Caco-2 (cell line): Measurements from ENCODE around the gene PLEKHA6. TPM values are rescaled to one million over a fixed set of nuclear protein-coding genes. Genes with fewer than 3 reads are reported as not detected.

Source experiments
- BruUV-seq: library from RNA; stranded (reverse); fragments of 400-500 nt; replicated peaks from 2 replicates; lab custom pipeline; 2021; lab: Mats Ljungman, UMichigan
- CTCF ChIA-PET: fragments of 300-600 bp; sonication (Branson Sonifier 250); formaldehyde crosslinking; loops from one replicate; lab custom pipeline; 2022; ENCODE audit warnings: antibody characterized with exemption; lab: Charles Lee
- POLR2A ChIA-PET: fragments of 300-600 bp; sonication (Branson Sonifier 250); formaldehyde crosslinking; loops from one replicate; lab custom pipeline; 2022; ENCODE audit warnings: antibody characterized with exemption; lab: Charles Lee
- DNase-seq, 2 experiments: peaks; one replicate each; pipeline versions ENCODE4 v3.0.0 to v3.0.0-alpha.2; 2020 to 2022
- H3K27me3 ChIP-seq: replicated peaks from 2 replicates; pipeline ENCODE4 v1.6.0; 2011; ENCODE audit warnings: low read length; ENCODE audit not compliant: control insufficient read depth, insufficient read depth
- H3K36me3 ChIP-seq: 2 replicates; pipeline ENCODE4 v1.5.1; 2011; ENCODE audit warnings: low read length; ENCODE audit not compliant: control insufficient read depth, insufficient read depth
- H3K4me1 ChIP-seq: fragments of 250-450 bp; sonication (Bioruptor Pico); 2 replicates; pipeline ENCODE4 v1.5.1; 2020; ENCODE audit warnings: mild to moderate bottlenecking
- H3K4me3 ChIP-seq: 2 replicates; pipeline ENCODE4 v1.5.1; 2011; ENCODE audit warnings: low read depth, mild to moderate bottlenecking, control low read depth, low read length
- H3K9me3 ChIP-seq: fragments of 250-450 bp; sonication (Bioruptor Pico); 2 replicates; pipeline ENCODE4 v1.5.1; 2020; ENCODE audit warnings: mild to moderate bottlenecking, moderate library complexity
- H3K27ac Mint-ChIP-seq: one replicate; pipeline ENCODE4 v1.8.0; 2022; ENCODE audit warnings: mixed read lengths; ENCODE audit not compliant: unreplicated experiment
- H3K27me3 Mint-ChIP-seq: one replicate; pipeline ENCODE4 v1.8.0; 2022; ENCODE audit warnings: mixed read lengths; ENCODE audit not compliant: insufficient read depth, unreplicated experiment
- H3K36me3 Mint-ChIP-seq: one replicate; pipeline ENCODE4 v1.8.0; 2022; ENCODE audit warnings: mild to moderate bottlenecking, mixed read lengths; ENCODE audit not compliant: insufficient read depth, unreplicated experiment
- H3K4me1 Mint-ChIP-seq: one replicate; pipeline ENCODE4 v1.8.0; 2022; ENCODE audit warnings: low read depth, mixed read lengths; ENCODE audit not compliant: unreplicated experiment
- H3K4me3 Mint-ChIP-seq: one replicate; pipeline ENCODE4 v1.8.0; 2022; ENCODE audit warnings: mild to moderate bottlenecking, moderate library complexity, mixed read lengths; ENCODE audit not compliant: unreplicated experiment
- H3K9me3 Mint-ChIP-seq: one replicate; pipeline ENCODE4 v1.8.0; 2022; ENCODE audit warnings: mixed read lengths; ENCODE audit not compliant: unreplicated experiment
- CTCF ChIP-seq, 2 experiments: fragments of 200-600 bp in 1 of 2; IDR thresholded peaks; 1 replicate in 1 of 2; 2 replicates in 1 of 2; pipeline versions ENCODE4 v1.5.1 to v1.8.0; 2011 to 2022; ENCODE audit warnings: antibody characterized with exemption in 1 of 2, control low read depth in 1 of 2, inconsistent platforms in 1 of 2, low read depth in 1 of 2, low read length in 1 of 2, mild to moderate bottlenecking in 1 of 2, moderate library complexity in 1 of 2; ENCODE audit not compliant: insufficient read depth in 1 of 2, severe bottlenecking in 1 of 2, unreplicated experiment in 1 of 2
- intact Hi-C: fragments of 100-400 bp; cut with micrococcal nuclease; formaldehyde crosslinking; loops from one replicate; pipeline ENCODE4 v1.10.0; 2022; ENCODE audit not compliant: unreplicated experiment
- total RNA-seq: library from RNA; stranded (reverse); gene quantifications from 2 replicates; pipeline ENCODE4 v1.2.3, GENCODE V29; 2022

PLEKHA6 gene
- total RNA-seq, 1 experiment from 2014 or later, result 18.8 TPM

GRCh38 chr1:204356997-204357396, 2.7 kb downstream of the PLEKHA6 start:
- no peaks in the 10 kb centered on the region for H3K27me3 Mint-ChIP-seq
- CTCF ChIA-PET, result interaction anchor here (0.7 kb wide), 1 partner anchor 9 kb away, joined by 3 read pairs; no protein-coding TSS in a partner anchor
- H3K4me3 Mint-ChIP-seq, result no peak overlapping the region
- H3K9me3 Mint-ChIP-seq, result no peaks in the 10 kb centered on the region
- peaks cover 8% of the 10 kb centered on the region for H3K4me1 Mint-ChIP-seq
- Histone ChIP-seq H3K9me3 (no peaks in the 10 kb centered on the region), H3K27me3 (no peaks in the 10 kb centered on the region), H3K4me1 (peaks cover 34% of the 10 kb centered on the region), H3K36me3 (no peaks in the 10 kb centered on the region), H3K4me3 (no peak overlapping the region)
- DNase-seq, result no peak
- no TSS peak for BruUV-seq
- intact Hi-C loops, result no loop called here
- no peaks in the 10 kb centered on the region for H3K36me3 Mint-ChIP-seq
- TF ChIP-seq CTCF (IDR thresholded peaks at IDR 0.05; ENCODE audit: insufficient read depth in 1 of 2, low read depth in 1 of 2, low read length in 1 of 2, severe bottlenecking in 1 of 2, unreplicated experiment in 1 of 2), result no peak
- no peak overlapping the region for H3K27ac Mint-ChIP-seq
- POLR2A ChIA-PET, result no interaction called here

GRCh38 chr1:204355913-204356312, 3.8 kb downstream of the PLEKHA6 start:
- Mint-ChIP-seq H3K27me3 (no peaks in the 10 kb centered on the region), H3K9me3 (no peaks in the 10 kb centered on the region), H3K4me1 (peaks cover 15% of the 10 kb centered on the region), H3K4me3 (no peak overlapping the region), H3K36me3 (peaks cover 4% of the 10 kb centered on the region), H3K27ac (no peak overlapping the region)
- peaks cover 37% of the 10 kb centered on the region for H3K4me1 ChIP-seq
- no peak for TF ChIP-seq CTCF (IDR thresholded peaks at IDR 0.05; ENCODE audit: insufficient read depth in 1 of 2, low read depth in 1 of 2, low read length in 1 of 2, severe bottlenecking in 1 of 2, unreplicated experiment in 1 of 2)
- no peaks in the 10 kb centered on the region for H3K36me3 ChIP-seq
- no peak for DNase-seq
- no peaks in the 10 kb centered on the region for H3K9me3 ChIP-seq
- POLR2A ChIA-PET, result no interaction called here
- BruUV-seq, result no TSS peak
- H3K27me3 ChIP-seq, result no peaks in the 10 kb centered on the region
- CTCF ChIA-PET, result no interaction called here
- intact Hi-C loops, result no loop called here
- H3K4me3 ChIP-seq, result no peak overlapping the region

GRCh38 chr1:204354579-204354978, 5.2 kb downstream of the PLEKHA6 start:
- Histone ChIP-seq H3K36me3 (no peaks in the 10 kb centered on the region), H3K9me3 (no peaks in the 10 kb centered on the region), H3K27me3 (no peaks in the 10 kb centered on the region), H3K4me3 (no peak overlapping the region), H3K4me1 (peaks cover 37% of the 10 kb centered on the region)
- intact Hi-C loops, result no loop called here
- no peak for DNase-seq
- no peak for TF ChIP-seq CTCF (IDR thresholded peaks at IDR 0.05; ENCODE audit: insufficient read depth in 1 of 2, low read depth in 1 of 2, low read length in 1 of 2, severe bottlenecking in 1 of 2, unreplicated experiment in 1 of 2)
- BruUV-seq, result no TSS peak
- CTCF ChIA-PET, result no interaction called here
- Mint-ChIP-seq H3K27ac (no peak overlapping the region), H3K27me3 (no peaks in the 10 kb centered on the region), H3K36me3 (peaks cover 4% of the 10 kb centered on the region), H3K4me1 (peaks cover 15% of the 10 kb centered on the region), H3K9me3 (no peaks in the 10 kb centered on the region), H3K4me3 (no peak overlapping the region)
- POLR2A ChIA-PET, result no interaction called here
